Activated T-cell treated with anti-CD3 and anti-CD28 coated beads, Interleukin-2, amount 50 U/mL, for 72 hours (primary cell): ENCODE measurements around the gene ERICH2. TPM values are rescaled to one million over a fixed set of nuclear protein-coding genes. Genes with fewer than 3 reads are reported as not detected.
A peak's percentile ranks its signal among the peaks of the same experiment; 100 is the strongest.

Experiments
- ATAC-seq, 2 donors: fragments of 150-1000 bp; cut with Tn5 transposase; replicated peaks in 1 of 2; 2 replicates each; pipeline ENCODE4 v1.10.0; 2021; ENCODE audit warnings: moderate library complexity in 2 of 2, mild to moderate bottlenecking in 1 of 2
- DNase-seq, 2 donors: peaks; one replicate each; pipeline ENCODE4 v3.0.0; 2021 to 2022; ENCODE audit warnings: mixed read lengths in 1 of 2
- H3K27ac Mint-ChIP-seq: one replicate; pipeline ENCODE4 v1.8.0; 2022; ENCODE audit warnings: mild to moderate bottlenecking, moderate library complexity, mixed read lengths
- H3K27me3 Mint-ChIP-seq: one replicate; pipeline ENCODE4 v1.8.0; 2022; ENCODE audit warnings: low read depth, mixed read lengths
- H3K36me3 Mint-ChIP-seq, 2 donors: one replicate each; pipeline ENCODE4 v1.8.0; 2022; ENCODE audit warnings: mixed read lengths in 2 of 2, mild to moderate bottlenecking in 1 of 2; ENCODE audit not compliant: insufficient read depth in 2 of 2
- H3K4me1 Mint-ChIP-seq: one replicate; pipeline ENCODE4 v1.8.0; 2022; ENCODE audit warnings: low read depth, mixed read lengths
- H3K4me3 Mint-ChIP-seq, 2 donors: one replicate each; pipeline ENCODE4 v1.8.0; 2022; ENCODE audit warnings: mild to moderate bottlenecking in 2 of 2, mixed read lengths in 2 of 2, moderate library complexity in 2 of 2
- H3K9me3 Mint-ChIP-seq, 2 donors: one replicate each; pipeline ENCODE4 v1.8.0; 2022; ENCODE audit warnings: mixed read lengths in 2 of 2
- total RNA-seq, 2 donors: library from RNA; stranded (reverse); gene quantifications; one replicate each; pipeline ENCODE4 v1.2.3, GENCODE V29; 2022

Gene ERICH2
- total RNA-seq, 2 donors from 2014 or later = 0.46 to 0.58 TPM

DNA sequence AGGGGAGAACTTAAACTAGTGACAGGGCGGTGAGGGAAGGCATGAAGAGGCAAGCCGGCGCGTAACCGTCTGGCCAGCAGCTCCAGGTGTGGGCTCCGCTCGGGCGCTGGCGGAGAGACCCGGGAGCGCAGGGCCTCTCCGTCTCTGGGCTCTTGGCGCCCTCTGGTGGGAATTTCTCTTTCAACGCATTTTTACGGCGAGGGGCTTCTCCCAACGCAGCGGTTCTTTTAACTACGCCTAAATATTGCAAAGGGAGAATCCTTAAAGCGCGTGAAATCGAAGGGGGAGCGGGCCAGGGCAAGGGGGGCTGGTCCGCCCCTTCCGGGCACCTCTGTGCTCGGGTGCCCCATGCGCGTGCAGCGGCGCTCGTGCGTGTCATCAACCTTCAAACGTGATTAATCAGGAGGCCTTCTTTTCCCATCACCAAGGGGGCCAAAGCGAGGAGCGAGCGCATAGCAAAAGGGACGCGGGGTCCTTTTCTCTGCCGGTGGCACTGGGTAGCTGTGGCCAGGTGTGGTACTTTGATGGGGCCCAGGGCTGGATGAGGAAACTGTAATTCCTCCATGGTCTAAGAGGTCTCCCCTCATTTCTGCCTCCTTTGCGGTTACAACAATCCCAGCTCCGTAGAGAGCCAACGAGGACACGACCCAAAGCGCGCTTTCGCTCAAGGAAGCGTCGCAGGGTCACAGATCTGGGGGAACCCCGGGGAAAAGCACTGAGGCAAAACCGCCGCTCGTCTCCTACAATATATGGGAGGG, 45.7 kb downstream of the ERICH2 start:
- peak; percentile 63 to 64 for ATAC-seq
- H3K27me3 Mint-ChIP-seq = peaks cover 55% of the 10 kb centered on the region
- peak overlapping the region; percentile 82 to 90 for H3K4me3 Mint-ChIP-seq
- H3K36me3 Mint-ChIP-seq = peaks cover 0 to 5% of the 10 kb centered on the region in 2 donors
- peak overlapping the region; percentile 55 for H3K27ac Mint-ChIP-seq
- peak; percentile 80 to 81 for DNase-seq
- H3K9me3 Mint-ChIP-seq = no peaks in the 10 kb centered on the region
- H3K4me1 Mint-ChIP-seq = peaks cover 58% of the 10 kb centered on the region

DNA sequence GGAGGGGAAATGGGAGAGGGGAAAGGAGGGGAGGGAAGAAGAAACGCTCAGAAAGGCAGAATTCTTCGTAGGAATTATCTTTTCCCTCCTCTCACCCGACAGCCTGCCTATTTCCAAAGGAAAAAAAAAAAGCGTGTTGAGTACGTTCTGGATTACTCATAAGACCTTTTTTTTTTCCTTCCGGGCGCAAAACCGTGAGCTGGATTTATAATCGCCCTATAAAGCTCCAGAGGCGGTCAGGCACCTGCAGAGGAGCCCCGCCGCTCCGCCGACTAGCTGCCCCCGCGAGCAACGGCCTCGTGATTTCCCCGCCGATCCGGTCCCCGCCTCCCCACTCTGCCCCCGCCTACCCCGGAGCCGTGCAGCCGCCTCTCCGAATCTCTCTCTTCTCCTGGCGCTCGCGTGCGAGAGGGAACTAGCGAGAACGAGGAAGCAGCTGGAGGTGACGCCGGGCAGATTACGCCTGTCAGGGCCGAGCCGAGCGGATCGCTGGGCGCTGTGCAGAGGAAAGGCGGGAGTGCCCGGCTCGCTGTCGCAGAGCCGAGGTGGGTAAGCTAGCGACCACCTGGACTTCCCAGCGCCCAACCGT, 46.4 kb downstream of the ERICH2 start, which contains the start of gene GAD1:
Gene GAD1, plus strand, starts transcription at position 384 of the 589 bp plus-strand sequence. CDS start 1,705 bp downstream, outside the sequence.
- H3K27ac Mint-ChIP-seq = peak within 1 kb of the TSS; percentile 55
- H3K9me3 Mint-ChIP-seq = no peaks in the 10 kb centered on the region
- peak; percentile 58 to 60 for ATAC-seq
- peaks cover 0 to 5% of the 10 kb centered on the region in 2 donors for H3K36me3 Mint-ChIP-seq
- DNase-seq = peak; percentile 73 to 83
- peaks cover 65% of the 10 kb centered on the region for H3K4me1 Mint-ChIP-seq
- H3K4me3 Mint-ChIP-seq = peak within 1 kb of the TSS; percentile 82 to 90
- peaks cover 61% of the 10 kb centered on the region for H3K27me3 Mint-ChIP-seq

DNA sequence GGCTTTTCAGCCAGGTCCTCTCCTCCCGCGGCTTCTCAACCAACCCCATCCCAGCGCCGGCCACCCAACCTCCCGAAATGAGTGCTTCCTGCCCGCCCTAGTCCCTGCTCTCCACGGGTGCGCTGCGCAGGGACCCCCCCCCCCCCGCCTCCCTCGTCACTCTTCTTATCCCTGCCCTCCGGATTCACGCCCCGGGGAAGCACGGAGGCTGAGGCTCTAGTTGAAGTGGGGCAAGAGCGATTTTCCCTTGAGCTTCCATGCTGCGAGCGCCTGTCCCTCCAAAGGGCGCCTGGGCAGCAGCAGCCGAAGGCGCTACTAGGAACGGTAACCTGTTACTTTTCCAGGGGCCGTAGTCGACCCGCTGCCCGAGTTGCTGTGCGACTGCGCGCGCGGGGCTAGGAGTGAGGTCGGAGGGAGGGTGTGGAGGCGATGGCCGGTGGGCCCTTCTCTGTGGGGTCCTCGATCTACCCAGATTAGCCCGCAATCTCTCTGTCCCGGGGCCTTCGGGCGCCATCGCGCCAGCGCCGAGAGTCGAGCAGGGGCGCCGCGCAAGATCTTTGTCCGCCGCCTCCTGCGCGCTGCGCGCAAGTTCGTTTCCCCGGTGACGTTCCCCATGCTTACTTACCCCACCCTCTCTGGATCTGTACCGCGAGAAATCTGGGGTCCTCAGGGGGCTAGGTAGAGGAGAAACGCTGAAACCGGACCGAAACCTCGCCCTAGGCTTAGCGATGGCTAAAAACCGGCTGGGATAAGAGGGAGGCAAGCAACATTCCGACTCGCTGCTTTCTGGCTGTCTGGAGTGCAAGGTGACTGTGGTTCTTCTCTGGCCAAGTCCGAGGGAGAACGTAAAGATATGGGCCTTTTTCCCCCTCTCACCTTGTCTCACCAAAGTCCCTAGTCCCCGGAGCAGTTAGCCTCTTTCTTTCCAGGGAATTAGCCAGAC, 47.2 kb downstream of the ERICH2 start:
- peak; percentile 24 to 25 for ATAC-seq
- Mint-ChIP-seq H3K4me1 (peaks cover 72% of the 10 kb centered on the region), H3K27ac (no peak overlapping the region)

DNA sequence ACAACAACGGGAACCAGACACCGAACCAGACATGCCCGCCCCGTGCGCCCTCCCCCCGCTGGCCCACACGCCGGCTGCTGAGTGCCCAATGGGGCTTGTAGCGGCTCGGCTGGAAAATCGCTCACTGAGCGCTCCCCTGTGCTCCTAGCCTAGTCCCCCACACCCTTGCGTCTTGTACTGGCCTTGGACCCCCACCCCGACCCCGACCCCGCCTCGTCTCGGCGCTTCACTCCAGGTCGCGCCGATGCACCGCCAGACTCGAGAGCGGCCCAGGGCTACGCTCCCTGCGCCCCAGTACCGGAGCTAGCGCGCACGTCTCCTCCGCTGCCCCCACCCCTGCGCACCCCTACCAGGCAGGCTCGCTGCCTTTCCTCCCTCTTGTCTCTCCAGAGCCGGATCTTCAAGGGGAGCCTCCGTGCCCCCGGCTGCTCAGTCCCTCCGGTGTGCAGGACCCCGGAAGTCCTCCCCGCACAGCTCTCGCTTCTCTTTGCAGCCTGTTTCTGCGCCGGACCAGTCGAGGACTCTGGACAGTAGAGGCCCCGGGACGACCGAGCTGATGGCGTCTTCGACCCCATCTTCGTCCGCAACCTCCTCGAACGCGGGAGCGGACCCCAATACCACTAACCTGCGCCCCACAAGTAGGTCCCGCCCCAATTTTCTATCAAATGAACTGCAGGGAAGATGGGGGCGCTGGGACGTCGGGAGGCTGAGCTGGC, 48.0 kb downstream of the ERICH2 start:
- DNase-seq (peak; percentile 26 to 48), ATAC-seq (peak; percentile 27 to 36)
- H3K4me3 Mint-ChIP-seq = peak overlapping the region; percentile 82 to 90
- peaks cover 71% of the 10 kb centered on the region for H3K27me3 Mint-ChIP-seq
- H3K27ac Mint-ChIP-seq = no peak overlapping the region
- no peaks in the 10 kb centered on the region for H3K9me3 Mint-ChIP-seq
- H3K4me1 Mint-ChIP-seq = peaks cover 79% of the 10 kb centered on the region
- peaks cover 0 to 10% of the 10 kb centered on the region in 2 donors for H3K36me3 Mint-ChIP-seq

More for the DNA sequence above, 47.2 kb downstream of the ERICH2 start:
- H3K27me3 Mint-ChIP-seq = peaks cover 69% of the 10 kb centered on the region
- no peaks in the 10 kb centered on the region for H3K9me3 Mint-ChIP-seq
- H3K4me3 Mint-ChIP-seq = peak overlapping the region; percentile 82 to 90
- H3K36me3 Mint-ChIP-seq = peaks cover 0 to 5% of the 10 kb centered on the region in 2 donors
- peak; percentile 53 to 60 for DNase-seq

DNA sequence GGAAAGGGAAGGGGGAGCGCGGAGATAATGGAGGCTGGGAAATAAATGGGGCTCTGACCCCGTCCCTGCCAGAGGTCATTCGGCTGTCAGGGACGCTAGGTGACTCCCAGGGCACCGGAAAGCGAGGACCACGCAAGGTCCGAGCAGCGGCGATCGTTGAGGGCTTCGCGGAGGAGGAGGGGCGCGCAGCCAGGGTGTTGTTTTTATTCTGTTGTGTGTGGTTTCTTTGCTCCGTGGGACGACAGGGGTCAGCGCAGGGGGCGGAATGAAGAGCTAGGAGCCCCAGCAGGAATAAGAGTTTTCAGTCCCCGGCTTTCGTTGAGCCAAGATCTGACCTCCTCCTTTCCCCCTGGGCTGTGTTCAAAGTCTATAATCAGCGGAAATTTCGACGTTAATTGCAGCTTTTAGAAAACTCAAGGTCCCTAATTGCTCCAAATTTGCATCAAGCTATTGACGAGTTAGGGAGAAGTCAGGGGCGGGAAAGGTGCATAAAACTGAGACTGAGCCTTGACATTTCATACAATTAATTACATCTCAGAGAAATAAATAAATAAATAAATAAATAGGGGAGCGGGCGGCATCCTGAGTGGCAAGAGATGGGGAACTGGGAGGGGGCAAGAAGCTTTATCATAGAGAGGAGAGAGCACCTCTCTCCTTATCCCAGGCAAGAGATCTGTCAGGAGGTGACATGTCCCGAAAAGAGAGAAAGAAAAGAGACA, 48.7 kb downstream of the ERICH2 start:
- Mint-ChIP-seq H3K36me3 (peaks cover 0 to 10% of the 10 kb centered on the region in 2 donors), H3K27me3 (peaks cover 66% of the 10 kb centered on the region), H3K4me1 (peaks cover 72% of the 10 kb centered on the region), H3K9me3 (no peaks in the 10 kb centered on the region), H3K4me3 (peak overlapping the region; percentile 82 to 90), H3K27ac (no peak overlapping the region)
- ATAC-seq (no peak), DNase-seq (no peak)

DNA sequence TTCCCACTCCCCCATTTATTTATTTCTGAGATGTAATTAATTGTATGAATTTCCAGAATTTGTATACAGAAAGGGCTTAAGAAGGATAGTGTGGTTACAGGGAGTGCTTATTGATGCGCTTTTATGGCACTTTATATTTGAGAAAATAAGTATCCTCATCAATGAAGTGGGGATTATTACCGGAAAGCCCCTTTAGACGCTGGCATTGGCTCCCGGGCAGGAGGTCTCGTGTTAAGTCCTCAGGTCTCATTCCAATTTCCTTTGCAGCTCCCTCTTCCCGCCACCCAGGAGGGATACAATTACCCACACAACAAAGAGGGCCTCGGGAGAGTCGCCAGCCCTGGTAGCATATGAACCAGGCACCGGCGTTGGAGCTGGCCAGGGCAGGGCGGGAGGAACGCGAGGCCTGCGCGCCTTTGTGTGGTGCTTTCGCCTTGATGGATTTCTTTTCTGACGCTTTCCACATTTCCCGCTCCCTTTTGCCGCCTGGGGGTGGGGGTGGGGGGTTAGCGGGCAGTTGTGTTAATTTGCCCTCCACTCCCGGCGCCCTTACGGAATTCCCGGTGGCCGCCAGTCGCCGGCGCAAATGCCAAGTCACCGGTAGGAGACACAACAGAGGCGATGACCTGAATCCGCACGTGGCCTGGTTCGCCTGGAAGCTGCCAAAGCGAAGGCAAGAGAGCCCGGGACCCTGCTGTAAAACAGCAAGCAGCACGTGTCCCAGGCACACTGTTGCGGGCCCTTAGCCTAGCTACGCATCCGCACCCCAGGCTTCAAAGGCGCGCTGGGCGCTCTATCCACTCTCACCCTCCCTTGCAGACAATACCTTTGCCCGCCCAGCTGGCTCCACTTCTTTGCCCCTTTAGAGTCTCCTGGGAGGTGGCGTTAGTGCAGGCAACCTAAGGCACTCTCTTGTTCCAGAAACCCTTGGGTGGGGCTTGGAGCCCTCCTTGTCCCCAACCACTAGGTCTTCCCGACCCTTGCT, 49.8 kb downstream of the ERICH2 start:
- peaks cover 62% of the 10 kb centered on the region for H3K4me1 Mint-ChIP-seq
- DNase-seq (peak in 1 of 2 donors; percentile 33), ATAC-seq (no peak)
- peaks cover 66% of the 10 kb centered on the region for H3K27me3 Mint-ChIP-seq
- H3K36me3 Mint-ChIP-seq = peaks cover 2 to 10% of the 10 kb centered on the region in 2 donors
- no peak overlapping the region for H3K27ac Mint-ChIP-seq
- no peaks in the 10 kb centered on the region for H3K9me3 Mint-ChIP-seq
- H3K4me3 Mint-ChIP-seq = peak overlapping the region; percentile 76 to 91

DNA sequence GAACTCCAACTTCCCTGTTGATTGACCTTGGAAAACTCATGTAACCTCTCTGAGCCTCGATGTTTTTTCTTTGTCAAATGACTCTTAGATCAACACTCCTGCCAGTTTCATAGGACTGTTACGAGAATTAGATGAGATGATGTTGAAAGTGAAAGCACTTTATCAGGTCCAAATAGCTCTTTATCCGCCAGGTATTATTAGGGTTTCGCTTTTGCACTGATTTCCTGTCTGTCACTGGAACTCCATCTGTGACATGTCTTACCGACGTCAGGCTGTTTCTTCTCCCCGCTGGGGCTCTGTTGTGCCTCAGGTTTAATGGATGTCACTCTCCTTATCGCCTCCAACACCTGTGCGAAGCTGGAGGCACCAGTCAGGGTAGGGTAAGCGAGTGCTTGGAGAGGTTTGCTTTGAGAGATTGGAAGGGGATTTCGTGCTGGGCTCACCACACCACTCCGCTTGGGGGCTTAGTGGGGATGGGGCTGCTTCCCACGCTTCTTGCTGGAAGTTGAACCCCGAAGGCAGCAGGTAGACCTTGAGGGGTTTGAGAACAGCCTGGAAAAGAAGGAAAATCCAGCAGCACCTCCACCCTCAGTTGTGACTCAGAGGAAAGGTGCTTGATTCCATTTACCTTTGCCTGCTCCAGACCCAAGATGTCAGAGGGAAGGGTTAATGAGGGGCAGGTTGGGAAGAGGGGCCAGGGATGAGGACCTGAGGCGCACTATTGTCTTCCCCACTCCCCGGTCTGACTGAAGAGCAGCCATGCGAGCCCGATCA, 50.8 kb downstream of the ERICH2 start:
- Mint-ChIP-seq H3K4me3 (peak overlapping the region; percentile 76 to 91), H3K27ac (peak overlapping the region; percentile 33), H3K9me3 (no peaks in the 10 kb centered on the region), H3K36me3 (peaks cover 2 to 10% of the 10 kb centered on the region in 2 donors), H3K4me1 (peaks cover 53% of the 10 kb centered on the region), H3K27me3 (peaks cover 67% of the 10 kb centered on the region)
- no peak for ATAC-seq
- peak in 1 of 2 donors; percentile 16 for DNase-seq

DNA sequence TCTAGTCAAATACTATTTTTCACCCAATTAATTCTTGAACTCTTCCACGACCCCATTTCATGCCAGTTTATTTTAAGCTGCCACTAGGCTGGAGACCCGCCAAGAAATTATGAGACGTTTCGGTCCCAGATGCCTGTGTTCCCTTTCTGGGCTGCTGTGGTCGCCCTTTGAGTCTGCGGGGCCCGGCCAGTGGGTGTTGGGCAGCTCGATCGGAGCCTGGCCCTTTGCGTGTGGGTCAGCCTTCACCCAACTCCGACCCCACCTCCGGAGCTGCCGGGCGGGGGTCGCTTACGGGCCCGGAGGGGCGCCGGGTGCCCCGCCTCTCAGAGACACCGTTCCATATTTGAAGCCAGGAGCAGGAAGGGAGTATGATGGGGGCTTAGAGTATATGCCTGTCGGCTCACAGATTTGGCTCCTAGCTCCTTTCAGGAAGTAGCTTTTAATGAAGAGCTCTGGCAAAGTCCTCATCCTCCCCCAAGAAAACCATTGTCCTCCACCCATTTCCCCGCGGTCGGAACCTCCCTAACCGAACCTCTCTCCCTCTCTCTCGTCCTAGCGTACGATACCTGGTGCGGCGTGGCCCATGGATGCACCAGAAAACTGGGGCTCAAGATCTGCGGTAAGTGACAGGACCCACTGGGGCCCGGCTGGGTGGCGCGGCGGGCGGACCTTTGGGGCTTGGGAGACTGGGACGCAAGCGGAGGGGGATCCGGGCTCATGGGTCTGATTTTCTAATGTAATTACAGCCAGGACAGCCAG, 51.5 kb downstream of the ERICH2 start:
- Mint-ChIP-seq H3K27me3 (peaks cover 73% of the 10 kb centered on the region), H3K9me3 (no peaks in the 10 kb centered on the region), H3K36me3 (peaks cover 2 to 10% of the 10 kb centered on the region in 2 donors), H3K4me1 (peaks cover 49% of the 10 kb centered on the region), H3K4me3 (peak overlapping the region; percentile 76 to 91), H3K27ac (no peak overlapping the region)
- DNase-seq (no peak), ATAC-seq (no peak)

DNA sequence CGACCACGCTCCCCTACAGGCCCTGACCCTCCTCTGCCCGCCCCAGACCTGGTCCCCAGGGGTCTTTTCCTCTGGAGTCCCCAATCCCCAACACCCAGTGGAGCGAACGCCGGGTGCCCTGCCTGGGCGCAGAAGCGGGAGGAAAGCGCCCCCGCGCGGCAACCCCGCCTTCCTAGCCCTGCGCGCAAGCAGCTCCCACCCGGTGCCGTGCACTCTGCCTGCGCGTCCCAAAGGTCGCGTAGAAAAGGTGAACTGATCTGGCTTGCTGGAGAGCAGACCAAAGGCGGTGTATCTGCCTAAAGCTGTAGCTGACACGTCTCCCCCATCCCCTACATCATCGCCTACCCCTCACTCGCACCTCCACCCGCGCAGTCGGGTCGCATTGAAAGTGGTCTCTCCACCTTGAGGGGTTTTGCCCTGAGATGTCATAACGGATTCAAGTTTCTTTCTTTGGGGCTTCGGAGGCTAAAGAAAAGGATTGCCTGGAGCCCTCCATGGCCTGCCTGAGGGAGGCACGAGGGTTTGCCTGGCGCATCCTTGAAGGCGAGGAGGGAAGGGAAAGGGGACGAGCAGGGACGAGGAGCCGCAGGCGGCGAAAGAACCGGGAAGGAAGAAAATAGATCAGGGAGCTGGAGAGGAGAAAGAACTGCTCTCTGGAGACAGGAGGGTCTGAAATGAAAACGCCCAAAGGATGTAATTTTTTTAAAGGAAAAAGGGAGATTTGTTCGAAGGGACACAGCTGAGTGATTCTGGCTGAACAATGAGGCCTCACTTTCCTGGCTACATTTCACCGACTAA, 52.3 kb downstream of the ERICH2 start:
- Mint-ChIP-seq H3K36me3 (peaks cover 2 to 9% of the 10 kb centered on the region in 2 donors), H3K9me3 (no peaks in the 10 kb centered on the region), H3K4me3 (peak overlapping the region; percentile 76 to 91), H3K27ac (no peak overlapping the region), H3K4me1 (peaks cover 49% of the 10 kb centered on the region), H3K27me3 (peaks cover 80% of the 10 kb centered on the region)
- peak; percentile 61 to 62 for ATAC-seq
- peak; percentile 68 for DNase-seq
